HG02885 (cell line): ENCODE data around the gene NDRG3.

ENCODE experiments used
- ATAC-seq: cut with Tn5 transposase; IDR thresholded peaks from one replicate; pipeline ENCODE4 v1.9.1; 2021; ENCODE audit warnings: mild to moderate bottlenecking; ENCODE audit not compliant: unreplicated experiment, poor library complexity

The NDRG3 gene

GRCh38 chr20:36768768-36769430 is 23.0 kb upstream of the NDRG3 start:
- ATAC-seq: no peak

DNA sequence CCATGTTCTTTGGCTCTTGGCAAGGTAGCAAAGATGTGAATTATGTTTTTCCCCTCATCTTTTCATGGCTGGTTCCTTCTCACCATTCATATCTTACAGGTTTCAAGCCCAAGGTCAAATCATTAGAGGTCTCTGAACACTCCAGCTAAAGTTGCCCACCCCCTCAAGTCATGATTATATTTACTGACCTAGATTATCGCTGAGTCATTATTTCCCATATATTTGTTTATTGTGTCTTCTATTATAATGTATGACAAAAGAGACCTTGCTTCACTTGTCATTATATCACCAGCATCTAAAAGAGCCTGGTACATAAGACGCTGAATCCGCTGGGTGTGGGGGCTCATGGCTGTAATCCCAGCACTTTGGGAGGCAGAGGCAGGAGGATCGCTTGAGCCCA is 15.2 kb upstream of the NDRG3 start:
- ATAC-seq: no peak

- no peak for ATAC-seq
Measured at GRCh38 chr20:36760647-36761046, 14.8 kb upstream of the NDRG3 start.

GRCh38 chr20:36758276-36758675 is 12.4 kb upstream of the NDRG3 start:
- no peak for ATAC-seq

GRCh38 chr20:36756496-36756895 is 10.6 kb upstream of the NDRG3 start:
- no peak for ATAC-seq

DNA sequence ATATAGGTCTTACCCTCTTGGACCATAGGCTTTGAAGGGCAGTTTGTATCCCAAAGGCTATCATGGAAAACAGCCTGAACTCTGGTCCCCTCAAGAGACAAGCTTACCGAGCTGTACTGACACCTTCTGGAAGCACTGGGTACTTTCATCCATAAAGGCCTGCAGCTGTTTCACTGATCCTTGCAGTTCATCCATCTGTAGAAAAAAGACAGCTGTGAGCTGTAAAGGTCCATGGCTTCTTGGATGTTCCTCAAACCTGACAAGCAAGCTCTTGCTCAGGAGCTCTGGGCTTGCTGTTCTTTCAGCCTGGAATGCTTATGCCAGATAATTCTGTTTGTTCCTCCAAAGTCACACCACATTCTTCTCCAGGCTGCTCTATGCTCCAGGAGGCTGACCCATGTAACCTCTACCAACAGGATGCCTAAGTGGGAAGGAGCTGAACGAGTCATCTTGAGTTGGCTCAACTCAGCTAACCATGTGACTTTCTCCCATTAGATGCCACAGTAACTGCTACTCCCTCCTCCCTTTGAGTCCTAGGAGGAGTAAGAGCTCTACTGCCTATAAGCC is 8.8 kb upstream of the NDRG3 start:
- no peak for ATAC-seq

DNA sequence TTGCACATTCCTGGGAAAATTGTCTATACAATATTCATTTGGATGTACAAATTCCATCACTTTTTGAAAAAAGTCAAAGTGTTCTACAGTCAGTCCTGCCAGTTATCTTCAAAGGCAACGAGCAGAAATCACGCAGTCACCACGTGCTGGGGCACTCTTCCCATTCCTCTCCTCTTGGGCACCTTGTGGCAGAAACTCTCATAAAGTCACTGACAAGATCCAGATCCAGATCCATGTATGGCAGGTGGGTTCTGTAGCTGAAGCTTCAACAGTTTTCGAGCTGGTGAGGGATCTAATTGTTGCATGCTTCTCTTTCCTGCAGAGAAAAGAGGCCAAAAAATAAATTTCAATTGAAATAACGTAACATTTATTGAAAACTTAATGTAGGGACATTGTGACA is 6.7 kb upstream of the NDRG3 start:
- ATAC-seq: no peak

DNA sequence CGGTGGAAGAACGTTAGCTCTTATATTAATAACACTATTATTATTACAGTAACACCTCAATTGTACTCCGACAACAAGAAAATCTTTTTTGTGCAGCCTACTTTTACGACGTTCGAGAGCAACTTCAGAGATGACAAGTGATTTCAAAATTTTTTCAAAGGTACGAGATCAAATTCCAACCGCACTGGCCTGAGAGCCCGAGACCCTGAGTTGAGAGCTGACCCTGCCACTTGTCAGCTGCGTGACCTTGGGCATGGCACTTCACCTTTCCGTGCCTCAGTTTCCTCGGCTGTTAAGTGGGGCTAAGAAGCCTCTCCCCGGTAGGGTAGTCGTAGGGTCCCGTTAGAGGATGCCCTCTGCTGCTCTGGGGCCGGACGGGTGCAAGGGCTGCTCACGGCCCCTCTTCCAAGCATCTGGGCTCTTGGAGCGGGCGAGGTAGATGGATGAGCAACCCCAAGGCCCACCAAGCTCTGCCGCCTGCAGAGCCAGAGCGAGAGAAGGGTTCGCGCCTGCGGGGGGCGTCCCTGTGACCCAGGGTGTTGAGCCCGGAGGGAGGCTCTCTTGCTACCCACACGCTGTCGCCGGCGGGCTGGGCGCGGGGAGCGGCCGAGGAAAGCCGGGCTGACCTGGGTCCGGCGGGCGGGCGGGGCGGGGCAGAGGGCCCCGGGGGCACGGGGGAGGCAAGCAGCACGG is 510 bp downstream of the NDRG3 start:
- ATAC-seq: no peak

- ATAC-seq: no peak
Measured at GRCh38 chr20:36744764-36745191, 1.1 kb downstream of the NDRG3 start.

- ATAC-seq: no peak
Measured at GRCh38 chr20:36744243-36744642, 1.6 kb downstream of the NDRG3 start.

DNA sequence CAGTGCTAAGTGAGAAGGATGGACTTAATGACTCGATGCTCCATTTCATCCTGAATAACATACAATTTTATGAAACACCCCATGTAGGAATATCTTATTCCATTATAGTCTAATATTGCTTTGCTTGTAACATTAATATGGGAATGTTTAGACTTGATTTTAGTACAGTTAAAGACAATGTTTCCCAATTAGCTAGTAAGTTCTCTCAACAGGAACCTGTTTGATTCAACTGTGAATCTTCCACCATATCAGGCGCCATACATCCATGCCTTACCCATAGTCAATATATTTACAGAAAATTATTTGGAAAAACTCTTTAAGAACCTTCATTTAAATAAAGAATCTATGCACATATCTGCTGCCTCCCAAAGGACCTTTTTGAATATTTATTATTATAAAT is 3.3 kb downstream of the NDRG3 start:
- no peak for ATAC-seq

DNA sequence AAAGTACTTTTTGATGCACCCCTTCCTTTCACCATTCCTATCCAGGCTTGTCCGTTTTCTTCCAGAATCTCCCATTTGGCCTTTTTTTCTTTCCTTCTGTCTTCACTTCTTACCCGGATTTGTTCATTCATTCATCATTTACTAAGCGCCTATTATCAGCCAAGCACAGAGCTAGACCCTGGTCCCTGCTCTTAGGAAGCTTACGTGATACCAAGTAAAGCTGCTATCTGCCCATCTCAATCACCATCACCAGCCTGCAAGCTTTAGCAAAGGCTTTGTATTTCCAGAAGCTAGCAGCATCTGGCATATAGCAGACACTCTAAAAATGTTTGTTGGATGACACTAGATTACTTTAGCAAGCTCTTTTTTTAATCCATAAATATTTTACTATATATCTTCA is 4.8 kb downstream of the NDRG3 start:
- ATAC-seq: no peak

GRCh38 chr20:36737183-36737499 is 8.7 kb downstream of the NDRG3 start:
- no peak for ATAC-seq

DNA sequence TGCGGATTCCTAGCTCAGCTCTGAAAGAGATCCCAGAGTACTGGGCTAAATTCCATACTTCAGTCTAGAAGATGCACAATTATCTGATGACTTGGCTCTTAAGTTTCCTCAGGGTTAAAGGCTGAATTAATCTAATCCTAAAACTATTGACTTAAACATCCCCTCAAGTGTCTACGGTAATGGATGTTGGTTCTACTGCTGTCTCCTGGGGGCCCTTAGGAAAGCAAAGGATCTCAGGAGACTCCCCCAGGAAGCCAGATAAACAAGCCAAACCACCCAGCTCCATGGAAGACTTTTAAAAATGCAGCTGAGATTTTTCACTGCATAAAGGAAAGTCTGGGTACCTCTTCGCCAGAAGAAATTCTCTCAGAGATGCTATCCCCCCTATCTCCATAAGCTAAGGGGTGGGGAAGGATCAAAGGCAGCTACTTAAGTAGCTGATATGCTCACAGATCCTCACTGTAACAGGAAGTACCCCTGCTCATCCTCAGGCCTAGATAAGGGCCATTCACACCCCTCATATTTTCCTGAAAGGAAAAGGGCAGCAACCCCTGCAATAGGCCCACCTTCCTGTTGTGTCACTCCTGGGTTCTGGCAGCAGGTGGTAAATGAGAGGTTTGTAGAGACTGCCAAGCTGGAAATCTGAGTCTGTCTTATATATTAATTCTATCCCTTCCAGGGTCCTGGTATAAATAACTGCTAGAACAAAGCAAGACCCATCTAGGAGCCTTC is 9.3 kb downstream of the NDRG3 start:
- no peak for ATAC-seq

DNA sequence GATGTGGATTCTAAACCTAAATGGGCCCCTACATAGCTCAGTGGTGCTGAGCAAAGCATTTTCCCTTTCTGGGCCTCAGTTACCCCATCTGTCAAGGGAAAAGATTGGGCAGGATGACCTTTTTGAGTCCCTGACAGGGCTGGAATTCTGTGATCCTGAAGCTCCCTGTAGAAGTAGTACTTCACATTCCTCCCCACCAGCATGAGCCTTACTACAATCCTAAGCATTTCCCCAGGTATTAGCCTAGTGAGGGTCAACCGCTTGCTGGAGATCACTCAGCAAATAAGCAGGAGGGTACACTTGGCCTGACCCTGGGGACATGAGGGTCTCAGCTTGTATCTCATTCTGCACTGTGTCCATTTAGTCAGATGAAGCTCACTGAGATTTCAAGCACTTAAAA is 13.4 kb downstream of the NDRG3 start:
- ATAC-seq: no peak

- ATAC-seq: no peak
Measured at GRCh38 chr20:36728986-36729385, 16.9 kb downstream of the NDRG3 start.

GRCh38 chr20:36726168-36726567 is 19.7 kb downstream of the NDRG3 start:
- ATAC-seq: no peak

- ATAC-seq: no peak
Measured at GRCh38 chr20:36720510-36720909, 25.4 kb downstream of the NDRG3 start.

DNA sequence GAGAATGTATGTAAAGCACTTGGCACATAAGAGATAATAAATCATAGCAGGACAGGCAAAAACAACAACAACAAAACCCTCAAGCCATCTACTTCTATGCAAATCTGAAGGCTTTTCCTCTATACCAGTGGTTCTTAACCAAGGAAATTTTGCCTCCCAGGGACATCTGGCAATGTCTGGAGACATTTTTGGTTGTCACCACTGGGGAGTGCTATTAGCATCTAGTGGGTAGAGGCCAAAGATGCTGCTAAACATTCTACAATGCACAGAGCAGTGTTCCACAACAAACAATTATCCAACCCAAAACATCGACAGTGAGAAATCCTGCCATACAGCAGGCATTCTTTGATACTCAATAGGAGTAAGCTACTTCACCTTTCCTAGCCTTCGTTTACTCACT is 28.2 kb downstream of the NDRG3 start:
- no peak for ATAC-seq

DNA sequence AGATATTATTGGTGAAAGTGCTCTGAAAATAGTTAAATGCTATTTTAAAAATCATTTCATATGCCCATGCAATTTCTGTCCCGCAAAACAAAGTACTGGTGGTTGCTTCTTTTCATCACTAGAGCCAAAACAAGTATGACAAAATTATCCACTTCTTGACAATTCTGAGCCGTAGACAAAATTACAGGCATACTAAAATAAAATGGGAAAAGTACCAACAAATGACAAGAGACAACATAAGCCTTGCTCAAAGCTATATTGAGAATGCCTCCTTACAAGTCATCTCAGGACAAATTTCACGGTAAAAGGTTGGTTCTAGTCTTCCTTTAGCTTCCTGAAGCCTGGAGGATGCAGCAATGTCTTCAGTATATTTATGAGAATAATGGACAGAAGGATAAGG is 28.9 kb downstream of the NDRG3 start:
- no peak for ATAC-seq

- ATAC-seq: no peak
Measured at GRCh38 chr20:36712775-36713174, 33.1 kb downstream of the NDRG3 start.
